GM12878 (cell line): ENCODE results near the gene ZNF534. TPM values are rescaled to one million over a fixed set of nuclear protein-coding genes. Genes with fewer than 3 reads are reported as not detected.

Experiments used
- ATAC-seq: fragments of 200-7000 bp; cut with Tn5 transposase; 3 replicates; pipeline ENCODE4 v1.9.1; 2020; ENCODE audit warnings: mild to moderate bottlenecking, moderate library complexity
- Bru-seq: library from RNA; stranded (reverse); fragments of 400-500 nt; gene quantifications from one replicate; lab custom pipeline; 2021; lab: Mats Ljungman, UMichigan
- BruChase-seq, 2 experiments: library from RNA; stranded (reverse); fragments of 400-500 nt; gene quantifications; one replicate each; lab custom pipeline; 2021; lab: Mats Ljungman, UMichigan
- BruUV-seq: library from RNA; stranded (reverse); fragments of 400-500 nt; replicated peaks from 2 replicates; lab custom pipeline; 2021; lab: Mats Ljungman, UMichigan
- CTCF ChIA-PET: fragments of 300-600 bp; sonication (Branson Sonifier 250); formaldehyde crosslinking; extraction: SDS; loops from one replicate; lab custom pipeline; 2021; ENCODE audit warnings: inconsistent platforms; lab: Yijun Ruan, JAX
- POLR2A ChIA-PET: fragments of 350-600 bp; formaldehyde crosslinking; extraction: SDS; loops from one replicate; lab custom pipeline; 2021; ENCODE audit warnings: inconsistent platforms; lab: Charles Lee
- RAD21 ChIA-PET: fragments of 300-600 bp; sonication (Branson Sonifier 250); formaldehyde crosslinking; loops from one replicate; lab custom pipeline; 2023; ENCODE audit warnings: antibody characterized with exemption; ENCODE audit not compliant: unreplicated experiment; lab: Charles Lee
- SMC1A ChIA-PET: fragments of 300-600 bp; sonication (Branson Sonifier 250); formaldehyde crosslinking; loops from one replicate; lab custom pipeline; 2023; ENCODE audit not compliant: unreplicated experiment, uncharacterized antibody; lab: Charles Lee
- DNase-seq: peaks from one replicate; pipeline ENCODE4 v3.0.0-alpha.2; 2011; ENCODE audit warnings: low read depth, low spot score
- FAIRE-seq: peaks from 3 replicates; lab custom pipeline; 2011; peaks lifted over from hg19 to GRCh38; lab: Jason Lieb, UNC
- H2AFZ ChIP-seq: 2 replicates; pipeline ENCODE4 v1.6.0; 2011; ENCODE audit warnings: low read depth, low read length, control low read depth; ENCODE audit not compliant: control insufficient read depth
- H3K27ac ChIP-seq: 2 replicates; pipeline ENCODE4 v1.5.1; 2011; ENCODE audit warnings: control low read depth; ENCODE audit not compliant: control insufficient read depth, insufficient read depth
- H3K27me3 ChIP-seq, 2 experiments: replicated peaks in 1 of 2; 2 replicates each; pipeline versions ENCODE4 v1.6.0 to v1.6.1; 2011; ENCODE audit warnings: low read length in 1 of 2; ENCODE audit not compliant: control insufficient read depth in 2 of 2, insufficient read depth in 2 of 2
- H3K36me3 ChIP-seq, 2 experiments: 2 replicates each; pipeline ENCODE4 v1.5.1; 2011; ENCODE audit warnings: low read length in 1 of 2; ENCODE audit not compliant: control insufficient read depth in 2 of 2, insufficient read depth in 2 of 2
- H3K4me1 ChIP-seq: 2 replicates; pipeline ENCODE4 v1.6.1; 2011; ENCODE audit warnings: mild to moderate bottlenecking, low read length, moderate library complexity, mixed read lengths; ENCODE audit not compliant: control insufficient read depth, insufficient read depth
- H3K4me2 ChIP-seq: 2 replicates; pipeline ENCODE4 v1.6.0; 2011; ENCODE audit warnings: control low read depth; ENCODE audit not compliant: control insufficient read depth, insufficient read depth
- H3K4me3 ChIP-seq: fragments of 200-600 bp; sonication (generic); 2 replicates; pipeline ENCODE4 v1.5.1; 2016
- H3K79me2 ChIP-seq: 2 replicates; pipeline ENCODE4 v1.6.0; 2011; ENCODE audit warnings: low read length; ENCODE audit not compliant: control insufficient read depth, insufficient read depth
- H3K9ac ChIP-seq: 2 replicates; pipeline ENCODE4 v1.8.0; 2011; ENCODE audit warnings: low read length, control low read depth, mixed read lengths; ENCODE audit not compliant: control insufficient read depth, insufficient read depth
- H3K9me3 ChIP-seq: replicated peaks from 3 replicates; pipeline ENCODE4 v1.5.1; 2011; ENCODE audit warnings: mild to moderate bottlenecking, low read length; ENCODE audit not compliant: control insufficient read depth, insufficient read depth
- H4K20me1 ChIP-seq: 2 replicates; pipeline ENCODE4 v1.6.0; 2011; ENCODE audit not compliant: control insufficient read depth, insufficient read depth
- BACH1 ChIP-seq: fragments of 450-650 bp; IDR thresholded peaks from 2 replicates; pipeline ENCODE4 v1.6.1; 2017; ENCODE audit warnings: mild to moderate bottlenecking, borderline replicate concordance
- CHD4 ChIP-seq: fragments of 200-600 bp; sonication (generic); IDR thresholded peaks from 2 replicates; pipeline ENCODE4 v1.6.1; 2016; ENCODE audit warnings: mild to moderate bottlenecking
- CREB1 ChIP-seq: IDR thresholded peaks from 2 replicates; pipeline ENCODE4 v1.6.1; 2012; ENCODE audit warnings: low read depth, mild to moderate bottlenecking, inconsistent platforms
- DPF2 ChIP-seq: fragments of 450-650 bp; IDR thresholded peaks from 2 replicates; pipeline ENCODE4 v1.6.1; 2017; ENCODE audit warnings: mild to moderate bottlenecking
- EGR1 ChIP-seq, 2 experiments: IDR thresholded peaks; 1 replicate in 1 of 2; 2 replicates in 1 of 2; pipeline ENCODE4 v1.6.1; 2011 to 2012; ENCODE audit warnings: low read depth in 2 of 2, low read length in 2 of 2, borderline replicate concordance in 1 of 2, mild to moderate bottlenecking in 1 of 2, moderate library complexity in 1 of 2
- KDM1A ChIP-seq: fragments of 200-600 bp; sonication (generic); IDR thresholded peaks from 2 replicates; pipeline ENCODE4 v1.6.1; 2016; ENCODE audit warnings: borderline replicate concordance
- MTA2 ChIP-seq: fragments of 450-650 bp; IDR thresholded peaks from 2 replicates; pipeline ENCODE4 v1.6.1; 2016; ENCODE audit warnings: low read depth, mild to moderate bottlenecking, moderate library complexity
- MYB ChIP-seq: fragments of 150-350 bp; IDR thresholded peaks from 2 replicates; pipeline ENCODE4 v1.6.1; 2014; ENCODE audit warnings: mild to moderate bottlenecking, low read depth, low read length, borderline replicate concordance
- PAX8 ChIP-seq: fragments of 450-650 bp; IDR thresholded peaks from 2 replicates; pipeline ENCODE4 v1.6.1; 2017; ENCODE audit warnings: mild to moderate bottlenecking, moderate library complexity
- PML ChIP-seq: IDR thresholded peaks from 2 replicates; pipeline ENCODE4 v1.6.1; 2012; ENCODE audit warnings: low read length, inconsistent platforms
- POLR2AphosphoS2 ChIP-seq: IDR thresholded peaks from 2 replicates; pipeline ENCODE4 v1.6.1; 2011; ENCODE audit warnings: low read depth, mild to moderate bottlenecking, low read length, improper control_type of control experiment, moderate library complexity
- SMAD1 ChIP-seq: fragments of 450-650 bp; IDR thresholded peaks from 2 replicates; pipeline ENCODE4 v1.6.1; 2018; ENCODE audit warnings: mild to moderate bottlenecking, low read depth; ENCODE audit not compliant: partially characterized antibody
- STAT3 ChIP-seq: IDR thresholded peaks from 2 replicates; pipeline ENCODE4 v1.6.1; 2011; ENCODE audit warnings: low read depth, low read length, improper control_type of control experiment
- TCF3 ChIP-seq: IDR thresholded peaks from 2 replicates; pipeline ENCODE4 v1.6.1; 2012; ENCODE audit warnings: low read depth, mild to moderate bottlenecking, low read length, borderline replicate concordance; ENCODE audit not compliant: insufficient read depth
- YBX1 ChIP-seq: fragments of 450-650 bp; IDR thresholded peaks from 2 replicates; pipeline ENCODE4 v1.6.1; 2016; ENCODE audit warnings: antibody characterized with exemption
- WGBS: methylation state at CpG from one replicate; pipeline ENCODE4 v1.1.6; 2016; ENCODE audit warnings: low lambda C conversion rate; ENCODE audit not compliant: insufficient replicate concordance, insufficient coverage; ENCODE audit errors: missing lambda C conversion rate; 5-methylcytosine and 5-hydroxymethylcytosine counted together
- in situ Hi-C: fragments of 300-500 bp; cut with MboI; formaldehyde crosslinking; loops from 9 replicates; pipeline ENCODE4 v1.14.3; 2018; ENCODE audit warnings: mixed read lengths
- intact Hi-C: fragments of 100-400 bp; cut with micrococcal nuclease; formaldehyde crosslinking; loops from one replicate; pipeline ENCODE4 v1.14.2; 2022; ENCODE audit not compliant: unreplicated experiment
- long read RNA-seq, 2 experiments: library from polyadenylated mRNA; unstranded; transcript quantifications; one replicate each; pipeline ENCODE4 v2.0.0, GENCODE V29; 2019 to 2020
- polyA minus RNA-seq, 3 experiments: library from RNA; depleted of rRNA, polyadenylated mRNA; stranded (reverse); fragments of >200 nt; gene quantifications; 2 replicates each; pipeline ENCODE4 v1.2.3, GENCODE V29; 2011
- polyA plus RNA-seq, 11 experiments: library from polyadenylated mRNA; depleted of rRNA in 4 of 11; unstranded in 6 of 11; stranded (reverse) in 5 of 11; fragments of >200 nt; fragmentation: Nextera tagmentation in 4 of 11; fragmentation: Illumina TruSeq in 1 of 11; extraction: Ambion mirVana in 4 of 11; extraction: Trizol in 1 of 11; gene quantifications; 1 replicate in 1 of 11; 2 replicates in 10 of 11; pipeline versions ENCODE4 v1.2.1 to v1.2.3, GENCODE V29; 2011 to 2016; ENCODE audit warnings: inconsistent platforms in 2 of 11, missing spikeins in 2 of 11, low read depth in 1 of 11
- total RNA-seq, 4 experiments: library from RNA; depleted of rRNA in 3 of 4; stranded (reverse); fragments of >200 nt in 3 of 4; fragmentation: Illumina TruSeq in 1 of 4; extraction: Trizol in 1 of 4; gene quantifications; 2 replicates each; pipeline versions ENCODE4 v1.2.1 to v1.2.3, GENCODE V29; 2013 to 2021
- TF ChIP-seq, protein P1 (sequence below): fragments of 450-650 bp; formaldehyde crosslinking; IDR thresholded peaks from 2 replicates; pipeline ENCODE4 v1.4.0; 2020; ENCODE audit warnings: mild to moderate bottlenecking, moderate library complexity
- TF ChIP-seq, protein P2 (sequence below): fragments of 450-650 bp; IDR thresholded peaks from 2 replicates; pipeline ENCODE4 v1.6.1; 2017; ENCODE audit warnings: low read depth, mild to moderate bottlenecking, moderate library complexity

The ZNF534 gene
- total RNA-seq (2013; cell fraction: nucleolus; rRNA removed), result 0.54 and 0.95 TPM in 2 replicates
- not detected in 2 replicates for total RNA-seq (2014; rRNA removed)
- total RNA-seq (2014; rRNA removed; fragmentation: Illumina TruSeq; extraction: Trizol), result not detected in 2 replicates
- not detected in 2 replicates for total RNA-seq (2021)
- not detected for polyA plus RNA-seq (2011; ENCODE audit: low read depth)
- not detected in 2 replicates for polyA plus RNA-seq (2011; rRNA removed)
- not detected in 2 replicates for polyA plus RNA-seq (2011; cell fraction: cytosol; rRNA removed)
- not detected in 2 replicates for polyA plus RNA-seq (2011; cell fraction: nucleus; rRNA removed)
- not detected in 2 replicates for polyA plus RNA-seq (2012)
- polyA plus RNA-seq (2014; fragmentation: Illumina TruSeq; extraction: Trizol), result not detected in 2 replicates
- not detected for polyA plus RNA-seq (2014; fragmentation: Nextera tagmentation; extraction: Ambion mirVana)
- not detected in 2 replicates for polyA plus RNA-seq (2014; rRNA removed)
- polyA plus RNA-seq (2016; fragmentation: Nextera tagmentation; extraction: Ambion mirVana), result under 1 TPM; 0.39 to 0.79 TPM
- polyA minus RNA-seq (2011; rRNA and poly(A)+ RNA removed), result not detected in 2 replicates
- polyA minus RNA-seq (2011; cell fraction: cytosol; rRNA and poly(A)+ RNA removed), result not detected in 2 replicates
- not detected in 2 replicates for polyA minus RNA-seq (2011; cell fraction: nucleus; rRNA and poly(A)+ RNA removed)
- Bru-seq, nascent RNA, result percentile 13 among the genes with signal in this experiment
- BruChase-seq, experiment 1, labeled RNA remaining after a 6-hour chase, result percentile 13 among the genes with signal in this experiment
- BruChase-seq, experiment 2, labeled RNA remaining after a 2-hour chase, result percentile 18 among the genes with signal in this experiment
- long read RNA-seq, experiment 1, result 0 reads
- long read RNA-seq, experiment 2, result 0 reads

DNA sequence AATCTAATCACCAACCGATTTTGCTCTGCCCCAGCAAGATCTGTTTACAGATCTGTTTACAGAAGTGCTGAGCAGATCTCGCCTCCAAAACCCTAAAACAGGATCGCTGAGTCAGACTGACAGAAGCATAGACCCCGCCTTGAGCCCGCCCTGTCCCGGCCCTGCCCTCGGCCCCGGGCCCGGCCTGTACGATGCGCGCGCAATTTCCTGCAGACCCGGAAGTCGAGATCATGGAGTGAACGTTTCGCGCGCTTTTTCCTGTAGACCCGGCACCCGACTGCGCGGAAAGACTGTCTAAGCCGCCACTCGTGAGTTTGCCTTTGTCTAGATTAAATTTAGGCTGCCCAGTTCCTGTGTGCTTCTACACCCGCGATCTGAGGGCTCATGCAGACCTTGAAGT lies at the start of gene ZNF534:
TSS of gene ZNF534 (plus strand) at position 212 of the 400 bp plus-strand sequence. CDS start 2,327 bp downstream, outside the sequence.
- Histone ChIP-seq H3K79me2 (no peaks in the 10 kb centered on the region), H3K4me1 (no peaks in the 10 kb centered on the region), H2AFZ (no peak within 1 kb of the TSS), H3K36me3 (no peaks in the 10 kb centered on the region), H3K9me3 (no peaks in the 10 kb centered on the region; the same call in 2 of the 3 replicates), H3K4me3 (no peak within 1 kb of the TSS), H3K27ac (no peak within 1 kb of the TSS), H3K27me3 (no peaks in the 10 kb centered on the region), H3K4me2 (no peak within 1 kb of the TSS), H3K9ac (no peak within 1 kb of the TSS), H4K20me1 (no peaks in the 10 kb centered on the region)
- POLR2A ChIA-PET, result no interaction called here
- 83% methylated on average over 27 of the region's 27 CpGs for WGBS
- DNase-seq (no peak), FAIRE-seq (no peak), ATAC-seq (no peak)
- SMC1A ChIA-PET, result no interaction called here
- intact Hi-C loops (no loop called here), in situ Hi-C loops (no loop called here)
- CTCF ChIA-PET, result no interaction called here
- no TSS peak for BruUV-seq
- RAD21 ChIA-PET, result no interaction called here
- TF ChIP-seq, protein P1, sequence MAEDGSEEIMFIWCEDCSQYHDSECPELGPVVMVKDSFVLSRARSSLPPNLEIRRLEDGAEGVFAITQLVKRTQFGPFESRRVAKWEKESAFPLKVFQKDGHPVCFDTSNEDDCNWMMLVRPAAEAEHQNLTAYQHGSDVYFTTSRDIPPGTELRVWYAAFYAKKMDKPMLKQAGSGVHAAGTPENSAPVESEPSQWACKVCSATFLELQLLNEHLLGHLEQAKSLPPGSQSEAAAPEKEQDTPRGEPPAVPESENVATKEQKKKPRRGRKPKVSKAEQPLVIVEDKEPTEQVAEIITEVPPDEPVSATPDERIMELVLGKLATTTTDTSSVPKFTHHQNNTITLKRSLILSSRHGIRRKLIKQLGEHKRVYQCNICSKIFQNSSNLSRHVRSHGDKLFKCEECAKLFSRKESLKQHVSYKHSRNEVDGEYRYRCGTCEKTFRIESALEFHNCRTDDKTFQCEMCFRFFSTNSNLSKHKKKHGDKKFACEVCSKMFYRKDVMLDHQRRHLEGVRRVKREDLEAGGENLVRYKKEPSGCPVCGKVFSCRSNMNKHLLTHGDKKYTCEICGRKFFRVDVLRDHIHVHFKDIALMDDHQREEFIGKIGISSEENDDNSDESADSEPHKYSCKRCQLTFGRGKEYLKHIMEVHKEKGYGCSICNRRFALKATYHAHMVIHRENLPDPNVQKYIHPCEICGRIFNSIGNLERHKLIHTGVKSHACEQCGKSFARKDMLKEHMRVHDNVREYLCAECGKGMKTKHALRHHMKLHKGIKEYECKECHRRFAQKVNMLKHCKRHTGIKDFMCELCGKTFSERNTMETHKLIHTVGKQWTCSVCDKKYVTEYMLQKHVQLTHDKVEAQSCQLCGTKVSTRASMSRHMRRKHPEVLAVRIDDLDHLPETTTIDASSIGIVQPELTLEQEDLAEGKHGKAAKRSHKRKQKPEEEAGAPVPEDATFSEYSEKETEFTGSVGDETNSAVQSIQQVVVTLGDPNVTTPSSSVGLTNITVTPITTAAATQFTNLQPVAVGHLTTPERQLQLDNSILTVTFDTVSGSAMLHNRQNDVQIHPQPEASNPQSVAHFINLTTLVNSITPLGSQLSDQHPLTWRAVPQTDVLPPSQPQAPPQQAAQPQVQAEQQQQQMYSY, result no peak
- TF ChIP-seq SMAD1 (no peak), EGR1 (IDR thresholded peaks at IDR 0.05; ENCODE audit: borderline replicate concordance in 1 of 2, low read depth in 2 of 2, low read length in 2 of 2) (no peak), BACH1 (no peak), CREB1 (no peak), YBX1 (no peak), PAX8 (no peak), STAT3 (no peak), POLR2AphosphoS2 (no peak), CHD4 (no peak), KDM1A (no peak), DPF2 (no peak), MTA2 (no peak), PML (no peak), MYB (no peak), TCF3 (no peak)
- TF ChIP-seq, protein P2, sequence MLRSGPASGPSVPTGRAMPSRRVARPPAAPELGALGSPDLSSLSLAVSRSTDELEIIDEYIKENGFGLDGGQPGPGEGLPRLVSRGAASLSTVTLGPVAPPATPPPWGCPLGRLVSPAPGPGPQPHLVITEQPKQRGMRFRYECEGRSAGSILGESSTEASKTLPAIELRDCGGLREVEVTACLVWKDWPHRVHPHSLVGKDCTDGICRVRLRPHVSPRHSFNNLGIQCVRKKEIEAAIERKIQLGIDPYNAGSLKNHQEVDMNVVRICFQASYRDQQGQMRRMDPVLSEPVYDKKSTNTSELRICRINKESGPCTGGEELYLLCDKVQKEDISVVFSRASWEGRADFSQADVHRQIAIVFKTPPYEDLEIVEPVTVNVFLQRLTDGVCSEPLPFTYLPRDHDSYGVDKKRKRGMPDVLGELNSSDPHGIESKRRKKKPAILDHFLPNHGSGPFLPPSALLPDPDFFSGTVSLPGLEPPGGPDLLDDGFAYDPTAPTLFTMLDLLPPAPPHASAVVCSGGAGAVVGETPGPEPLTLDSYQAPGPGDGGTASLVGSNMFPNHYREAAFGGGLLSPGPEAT, result no peak
